ENCODE results near the gene ZFP92.

ZFP92 gene

GRCh38 chrX:153370293-153371055 is 40.8 kb upstream of the ZFP92 start:
- H3K27me3 ChIP-seq: no peaks in the 10 kb centered on the region
- intact Hi-C loops (cut with DNase I; ENCODE audit: low total_unique reads): no loop called here
- H3K4me1 ChIP-seq: no peaks in the 10 kb centered on the region
- no peaks in the 10 kb centered on the region for H3K36me3 ChIP-seq
- no peak overlapping the region for H3K27ac ChIP-seq
- H3K4me3 ChIP-seq: no peak overlapping the region
- TF ChIP-seq CTCF (IDR thresholded peaks at IDR 0.05): no peak
- DNase-seq: no peak
- no peaks in the 10 kb centered on the region for H3K9me3 ChIP-seq

- H3K4me1 ChIP-seq: no peaks in the 10 kb centered on the region
Observed at GRCh38 chrX:153371256-153371655, 40.0 kb upstream of the ZFP92 start.

GRCh38 chrX:153372949-153373348 is 38.3 kb upstream of the ZFP92 start:
- H3K9me3 ChIP-seq: no peaks in the 10 kb centered on the region
- H3K27me3 ChIP-seq: no peaks in the 10 kb centered on the region
- H3K36me3 ChIP-seq: no peaks in the 10 kb centered on the region
- intact Hi-C loops (cut with DNase I; ENCODE audit: low total_unique reads): no loop called here
- H3K4me1 ChIP-seq: no peaks in the 10 kb centered on the region
- no peak overlapping the region for H3K4me3 ChIP-seq
- TF ChIP-seq CTCF (IDR thresholded peaks at IDR 0.05): no peak
- no peak overlapping the region for H3K27ac ChIP-seq
- DNase-seq: no peak

More at GRCh38 chrX:153371256-153371655, 40.0 kb upstream of the ZFP92 start:
- Histone ChIP-seq H3K27me3 (no peaks in the 10 kb centered on the region), H3K36me3 (no peaks in the 10 kb centered on the region), H3K27ac (no peak overlapping the region), H3K9me3 (no peaks in the 10 kb centered on the region), H3K4me3 (no peak overlapping the region)
- DNase-seq: no peak
- TF ChIP-seq CTCF (IDR thresholded peaks at IDR 0.05): no peak
- intact Hi-C loops (cut with DNase I; ENCODE audit: low total_unique reads): no loop called here

GRCh38 chrX:153374426-153374825 is 36.8 kb upstream of the ZFP92 start:
- no peaks in the 10 kb centered on the region for H3K27me3 ChIP-seq
- H3K4me3 ChIP-seq: no peak overlapping the region
- DNase-seq: no peak
- H3K4me1 ChIP-seq: no peaks in the 10 kb centered on the region
- no peaks in the 10 kb centered on the region for H3K36me3 ChIP-seq
- H3K9me3 ChIP-seq: no peaks in the 10 kb centered on the region
- no peak overlapping the region for H3K27ac ChIP-seq
- TF ChIP-seq CTCF (IDR thresholded peaks at IDR 0.05): no peak
- intact Hi-C loops (cut with DNase I; ENCODE audit: low total_unique reads): no loop called here

- Histone ChIP-seq H3K9me3 (no peaks in the 10 kb centered on the region), H3K27me3 (no peaks in the 10 kb centered on the region), H3K27ac (no peak overlapping the region), H3K36me3 (no peaks in the 10 kb centered on the region), H3K4me1 (no peaks in the 10 kb centered on the region), H3K4me3 (no peak overlapping the region)
- intact Hi-C loops (cut with DNase I; ENCODE audit: low total_unique reads): no loop called here
- no peak for TF ChIP-seq CTCF (IDR thresholded peaks at IDR 0.05)
- DNase-seq: no peak
Observed at GRCh38 chrX:153375571-153375970, 35.7 kb upstream of the ZFP92 start.

Measured in tibial artery (tissue), 4 donors.